NCI-H128 (cell line): ENCODE results near the gene NCK2.
A peak's percentile ranks its signal among the peaks of the same experiment; 100 is the strongest.

Experiments used
- DNase-seq: peaks from one replicate; lab custom pipeline; 2025; ENCODE audit not compliant: unreplicated experiment; lab: John Stamatoyannopoulos, UW

The NCK2 gene

GRCh38 chr2:105774781-105775337 lies 30.1 kb downstream of the NCK2 start:
- no peak for DNase-seq

GRCh38 chr2:105775809-105776559 lies 31.3 kb downstream of the NCK2 start:
- no peak for DNase-seq

GRCh38 chr2:105776560-105776928 lies 31.8 kb downstream of the NCK2 start:
- no peak for DNase-seq

GRCh38 chr2:105777031-105777482 lies 32.3 kb downstream of the NCK2 start:
- no peak for DNase-seq

GRCh38 chr2:105777506-105778055 lies 32.9 kb downstream of the NCK2 start:
- DNase-seq: no peak

GRCh38 chr2:105778080-105778607 lies 33.4 kb downstream of the NCK2 start:
- DNase-seq: no peak

- DNase-seq: no peak
Observed at GRCh38 chr2:105779394-105779793, 34.7 kb downstream of the NCK2 start.

GRCh38 chr2:105780606-105781005 lies 35.9 kb downstream of the NCK2 start:
- no peak for DNase-seq

GRCh38 chr2:105781274-105781978 lies 36.7 kb downstream of the NCK2 start:
- no peak for DNase-seq

GRCh38 chr2:105782123-105782522 lies 37.4 kb downstream of the NCK2 start:
- DNase-seq: no peak

GRCh38 chr2:105782646-105783045 lies 37.9 kb downstream of the NCK2 start:
- DNase-seq: peak; percentile 14

GRCh38 chr2:105783151-105783738 lies 38.5 kb downstream of the NCK2 start:
- no peak for DNase-seq

GRCh38 chr2:105783972-105784371 lies 39.3 kb downstream of the NCK2 start:
- no peak for DNase-seq

- DNase-seq: no peak
Observed at GRCh38 chr2:105784589-105784988, 39.9 kb downstream of the NCK2 start.

- DNase-seq: no peak
Observed at GRCh38 chr2:105785095-105785847, 40.6 kb downstream of the NCK2 start.

GRCh38 chr2:105786231-105787230 lies 41.8 kb downstream of the NCK2 start:
- no peak for DNase-seq

- no peak for DNase-seq
Observed at GRCh38 chr2:105787376-105788318, 42.9 kb downstream of the NCK2 start.

GRCh38 chr2:105788670-105789290 lies 44.1 kb downstream of the NCK2 start:
- DNase-seq: no peak
